ENCODE measurements around the gene OR6S1.
A peak's percentile ranks its signal among the peaks of the same experiment; 100 is the strongest.
"Not testable (repeated sequence)": the region's sequence is repeated elsewhere in the genome, so short reads cannot be mapped to it uniquely, and the experiment has no call there.

The OR6S1 gene

GRCh38 chr14:20655851-20656250, 14.4 kb upstream of the OR6S1 start:
- Mint-ChIP-seq H3K4me3 (no peak overlapping the region), H3K4me1 (peaks cover 34% of the 10 kb centered on the region), H3K9me3 (no peaks in the 10 kb centered on the region), H3K27ac (no peak overlapping the region), H3K27me3 (peaks cover 56% of the 10 kb centered on the region), H3K36me3 (no peaks in the 10 kb centered on the region)
- no peak for ATAC-seq

GRCh38 chr14:20652996-20653975, 11.8 kb upstream of the OR6S1 start:
- no peak overlapping the region for H3K27ac Mint-ChIP-seq
- peak overlapping the region; percentile 52 for H3K4me3 Mint-ChIP-seq
- peaks cover 34% of the 10 kb centered on the region for H3K4me1 Mint-ChIP-seq
- no peak for ATAC-seq
- no peaks in the 10 kb centered on the region for H3K36me3 Mint-ChIP-seq
- H3K9me3 Mint-ChIP-seq, result no peaks in the 10 kb centered on the region
- H3K27me3 Mint-ChIP-seq, result peaks cover 56% of the 10 kb centered on the region

GRCh38 chr14:20645481-20645880, 4.0 kb upstream of the OR6S1 start:
- H3K27me3 Mint-ChIP-seq, result peaks cover 7% of the 10 kb centered on the region
- no peak overlapping the region for H3K4me3 Mint-ChIP-seq
- ATAC-seq, result no peak
- no peaks in the 10 kb centered on the region for H3K4me1 Mint-ChIP-seq
- H3K27ac Mint-ChIP-seq, result no peak overlapping the region
- H3K36me3 Mint-ChIP-seq, result no peaks in the 10 kb centered on the region
- no peaks in the 10 kb centered on the region for H3K9me3 Mint-ChIP-seq

- Mint-ChIP-seq H3K9me3 (no peaks in the 10 kb centered on the region), H3K36me3 (no peaks in the 10 kb centered on the region), H3K4me3 (no peak overlapping the region), H3K27me3 (peaks cover 7% of the 10 kb centered on the region), H3K27ac (no peak overlapping the region), H3K4me1 (no peaks in the 10 kb centered on the region)
- no peak for ATAC-seq
Observed at GRCh38 chr14:20644520-20644919, 3.0 kb upstream of the OR6S1 start.

GRCh38 chr14:20642755-20643154, 1.3 kb upstream of the OR6S1 start:
- not testable (repeated sequence) for H3K9me3 Mint-ChIP-seq, H3K27me3 Mint-ChIP-seq, ATAC-seq, H3K4me1 Mint-ChIP-seq, H3K36me3 Mint-ChIP-seq, H3K27ac Mint-ChIP-seq, H3K4me3 Mint-ChIP-seq

- no peak for ATAC-seq
- Mint-ChIP-seq H3K4me1 (no peaks in the 10 kb centered on the region), H3K9me3 (no peaks in the 10 kb centered on the region), H3K27ac (no peak overlapping the region), H3K27me3 (peaks cover 7% of the 10 kb centered on the region), H3K36me3 (no peaks in the 10 kb centered on the region), H3K4me3 (no peak overlapping the region)
Observed at GRCh38 chr14:20642182-20642581, 691 bp upstream of the OR6S1 start.

GRCh38 chr14:20632831-20633691, 8.4 kb downstream of the OR6S1 start:
- Mint-ChIP-seq H3K36me3 (no peaks in the 10 kb centered on the region), H3K4me1 (peaks cover 37% of the 10 kb centered on the region), H3K27ac (peak overlapping the region; percentile 69), H3K27me3 (peaks cover 54% of the 10 kb centered on the region), H3K4me3 (peak overlapping the region; percentile 67), H3K9me3 (no peaks in the 10 kb centered on the region)
- peak; percentile 73 for ATAC-seq

GRCh38 chr14:20632448-20632830, 9.1 kb downstream of the OR6S1 start:
- Mint-ChIP-seq H3K27ac (peak overlapping the region; percentile 69), H3K4me1 (peaks cover 38% of the 10 kb centered on the region), H3K27me3 (peaks cover 60% of the 10 kb centered on the region), H3K4me3 (peak overlapping the region; percentile 67), H3K36me3 (no peaks in the 10 kb centered on the region), H3K9me3 (no peaks in the 10 kb centered on the region)
- peak; percentile 67 for ATAC-seq

GRCh38 chr14:20631880-20632389, 9.6 kb downstream of the OR6S1 start:
- Mint-ChIP-seq H3K4me3 (peak overlapping the region; percentile 67), H3K4me1 (peaks cover 38% of the 10 kb centered on the region), H3K27me3 (peaks cover 65% of the 10 kb centered on the region), H3K36me3 (no peaks in the 10 kb centered on the region), H3K27ac (no peak overlapping the region), H3K9me3 (no peaks in the 10 kb centered on the region)
- peak; percentile 10 for ATAC-seq

- Mint-ChIP-seq H3K9me3 (no peaks in the 10 kb centered on the region), H3K27ac (peak overlapping the region; percentile 69), H3K27me3 (peaks cover 63% of the 10 kb centered on the region), H3K36me3 (no peaks in the 10 kb centered on the region), H3K4me1 (peaks cover 38% of the 10 kb centered on the region), H3K4me3 (peak overlapping the region; percentile 72)
- no peak for ATAC-seq
Observed at GRCh38 chr14:20631023-20631879, 10.2 kb downstream of the OR6S1 start.

GRCh38 chr14:20630340-20631022, 11.0 kb downstream of the OR6S1 start:
- Mint-ChIP-seq H3K27me3 (peaks cover 62% of the 10 kb centered on the region), H3K36me3 (no peaks in the 10 kb centered on the region), H3K9me3 (no peaks in the 10 kb centered on the region), H3K27ac (peak overlapping the region; percentile 69), H3K4me3 (peak overlapping the region; percentile 72), H3K4me1 (peaks cover 41% of the 10 kb centered on the region)
- peak; percentile 69 for ATAC-seq

GRCh38 chr14:20628063-20628854, 13.2 kb downstream of the OR6S1 start:
- peaks cover 59% of the 10 kb centered on the region for H3K27me3 Mint-ChIP-seq
- no peaks in the 10 kb centered on the region for H3K36me3 Mint-ChIP-seq
- peaks cover 2% of the 10 kb centered on the region for H3K9me3 Mint-ChIP-seq
- H3K4me3 Mint-ChIP-seq, result no peak overlapping the region
- ATAC-seq, result no peak
- peaks cover 61% of the 10 kb centered on the region for H3K4me1 Mint-ChIP-seq
- H3K27ac Mint-ChIP-seq, result no peak overlapping the region

GRCh38 chr14:20627346-20628027, 14.0 kb downstream of the OR6S1 start:
- peaks cover 67% of the 10 kb centered on the region for H3K27me3 Mint-ChIP-seq
- H3K36me3 Mint-ChIP-seq, result no peaks in the 10 kb centered on the region
- H3K4me1 Mint-ChIP-seq, result peaks cover 61% of the 10 kb centered on the region
- H3K27ac Mint-ChIP-seq, result no peak overlapping the region
- H3K4me3 Mint-ChIP-seq, result no peak overlapping the region
- ATAC-seq, result no peak
- H3K9me3 Mint-ChIP-seq, result peaks cover 2% of the 10 kb centered on the region
